Liver (tissue), 9 donors: ENCODE data around the gene KCTD16. TPM values are rescaled to one million over a fixed set of nuclear protein-coding genes. Genes with fewer than 3 reads are reported as not detected.

Source experiments
- DNase-seq: peaks from one replicate; pipeline ENCODE4 v3.0.0-alpha.2; 2017; ENCODE audit warnings: low spot score
- H3K27ac ChIP-seq, 2 donors: one replicate each; pipeline ENCODE4 v1.7.0; 2013; ENCODE audit warnings: inconsistent platforms in 2 of 2, low read length in 2 of 2, control low read depth in 1 of 2, low read depth in 1 of 2, mild to moderate bottlenecking in 1 of 2
- H3K27me3 ChIP-seq, 4 donors: one replicate each; pipeline versions ENCODE4 v1.6.1 to v1.7.0; 2013; ENCODE audit warnings: low read length in 3 of 4, inconsistent platforms in 1 of 4, mild to moderate bottlenecking in 1 of 4, moderate library complexity in 1 of 4; ENCODE audit not compliant: control insufficient read depth in 4 of 4, insufficient read depth in 4 of 4
- H3K36me3 ChIP-seq, 4 donors: one replicate each; pipeline versions ENCODE4 v1.6.1 to v1.7.0; 2013; ENCODE audit warnings: low read length in 3 of 4, mild to moderate bottlenecking in 3 of 4, low read depth in 1 of 4, moderate library complexity in 1 of 4; ENCODE audit not compliant: control insufficient read depth in 4 of 4, insufficient read depth in 3 of 4
- H3K4me1 ChIP-seq, 4 donors: one replicate each; pipeline versions ENCODE4 v1.6.1 to v1.7.0; 2013; ENCODE audit warnings: low read length in 3 of 4, mild to moderate bottlenecking in 3 of 4, moderate library complexity in 1 of 4; ENCODE audit not compliant: control insufficient read depth in 4 of 4, insufficient read depth in 4 of 4
- H3K4me3 ChIP-seq, 3 donors: one replicate each; pipeline versions ENCODE4 v1.6.1 to v1.7.0; 2013; ENCODE audit warnings: low read length in 3 of 3, control low read depth in 1 of 3, low read depth in 1 of 3, mild to moderate bottlenecking in 1 of 3
- H3K9ac ChIP-seq, 2 donors: one replicate each; pipeline ENCODE4 v1.7.0; 2013; ENCODE audit warnings: low read length in 2 of 2, mild to moderate bottlenecking in 2 of 2, moderate library complexity in 2 of 2, control low read depth in 1 of 2, low read depth in 1 of 2
- H3K9me3 ChIP-seq, 4 donors: one replicate each; pipeline versions ENCODE4 v1.6.1 to v1.7.0; 2013; ENCODE audit warnings: low read length in 3 of 4; ENCODE audit not compliant: control insufficient read depth in 4 of 4
- CTCF ChIP-seq: fragments of 150-350 bp; IDR thresholded peaks from 2 replicates; pipeline ENCODE4 v1.5.1; 2017; ENCODE audit warnings: improper control_type of control experiment, low read depth, low read length; ENCODE audit not compliant: missing input control
- EGR1 ChIP-seq, 2 donors: IDR thresholded peaks; 2 replicates each; pipeline ENCODE4 v1.6.1; 2016 to 2018; ENCODE audit warnings: antibody characterized with exemption in 2 of 2, low read depth in 2 of 2
- HNF4G ChIP-seq: IDR thresholded peaks from 2 replicates; pipeline ENCODE4 v1.6.1; 2016; ENCODE audit warnings: antibody characterized with exemption
- JUND ChIP-seq, 2 donors: IDR thresholded peaks; 2 replicates each; pipeline ENCODE4 v1.6.1; 2016; ENCODE audit warnings: antibody characterized with exemption in 2 of 2
- RAD21 ChIP-seq, 2 donors: IDR thresholded peaks; 2 replicates each; pipeline ENCODE4 v1.6.1; 2016; ENCODE audit warnings: antibody characterized with exemption in 2 of 2, mild to moderate bottlenecking in 2 of 2
- REST ChIP-seq: IDR thresholded peaks from 2 replicates; pipeline ENCODE4 v1.6.1; 2016; ENCODE audit warnings: antibody characterized with exemption, mild to moderate bottlenecking
- RXRA ChIP-seq, 2 donors: IDR thresholded peaks; 2 replicates each; pipeline ENCODE4 v1.6.1; 2017 to 2018; ENCODE audit warnings: antibody characterized with exemption in 2 of 2, mild to moderate bottlenecking in 1 of 2
- YY1 ChIP-seq: IDR thresholded peaks from 2 replicates; pipeline ENCODE4 v1.6.1; 2016; ENCODE audit warnings: antibody characterized with exemption, mild to moderate bottlenecking
- WGBS: extraction: QIAGEN DNeasy Blood & Tissue Kit; methylation state at CpG from one replicate; pipeline ENCODE4 v1.1.7; 2013; 5-methylcytosine and 5-hydroxymethylcytosine counted together
- polyA plus RNA-seq, 2 donors: library from polyadenylated mRNA; stranded (reverse) in 1 of 2; unstranded in 1 of 2; fragments of 200-250 nt in 1 of 2; fragments of >200 nt in 1 of 2; fragmentation: Nextera tagmentation in 1 of 2; extraction: Ambion mirVana in 1 of 2; gene quantifications; one replicate each; pipeline versions ENCODE4 v1.2.1 to v1.2.3, GENCODE V29; 2013 to 2015
- total RNA-seq, 2 donors: library from RNA; depleted of rRNA; stranded (reverse); fragments of >200 nt; gene quantifications; one replicate each; pipeline ENCODE4 v1.2.3, GENCODE V29; 2014
- donor health status: healthy.
- donor health status: healthy.
- donor health status: healthy.
- donor health status: healthy.
- donor health status: healthy.

Gene KCTD16
- total and polyA plus RNA-seq, 4 donors: under 0.01 to 0.05 (median 0.01) TPM; not detected in 1

DNA sequence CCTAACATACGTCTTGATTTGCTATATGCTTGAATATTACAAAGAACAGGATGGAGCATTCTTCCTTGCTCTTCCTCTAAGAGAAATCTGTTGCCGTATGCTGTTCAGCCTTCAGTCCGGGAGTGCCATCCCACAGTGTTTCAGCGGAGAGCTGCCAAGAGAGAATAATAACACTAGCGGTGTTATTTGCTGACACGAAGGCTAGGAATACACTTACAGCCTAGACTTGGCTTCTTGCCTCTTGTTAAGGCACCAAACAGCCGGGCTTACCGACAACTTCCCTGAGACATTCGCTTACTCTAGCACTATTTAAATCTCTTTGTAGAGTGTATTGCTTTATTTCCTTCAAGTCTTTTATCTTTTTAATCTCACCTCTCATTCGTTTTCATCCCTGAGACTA is 31.4 kb downstream of the KCTD16 start:
- WGBS: 39% methylated on average over 10 of the region's 10 CpGs
- no peak overlapping the region for H3K4me3 ChIP-seq
- H3K4me1 ChIP-seq: peaks cover 0 to 1% (median 0%) of the 10 kb centered on the region in 4 donors
- H3K9me3 ChIP-seq: no peaks in the 10 kb centered on the region
- H3K27me3 ChIP-seq: peaks cover 0 to 6% (median 0%) of the 10 kb centered on the region in 4 donors
- no peak overlapping the region for H3K27ac ChIP-seq
- H3K36me3 ChIP-seq: no peaks in the 10 kb centered on the region
- DNase-seq: no peak
- TF ChIP-seq RXRA (IDR thresholded peaks at IDR 0.05) (no peak), EGR1 (IDR thresholded peaks at IDR 0.05; ENCODE audit: low read depth in 2 of 2) (no peak), YY1 (no peak), JUND (IDR thresholded peaks at IDR 0.05) (no peak)
- H3K9ac ChIP-seq: no peak overlapping the region

DNA sequence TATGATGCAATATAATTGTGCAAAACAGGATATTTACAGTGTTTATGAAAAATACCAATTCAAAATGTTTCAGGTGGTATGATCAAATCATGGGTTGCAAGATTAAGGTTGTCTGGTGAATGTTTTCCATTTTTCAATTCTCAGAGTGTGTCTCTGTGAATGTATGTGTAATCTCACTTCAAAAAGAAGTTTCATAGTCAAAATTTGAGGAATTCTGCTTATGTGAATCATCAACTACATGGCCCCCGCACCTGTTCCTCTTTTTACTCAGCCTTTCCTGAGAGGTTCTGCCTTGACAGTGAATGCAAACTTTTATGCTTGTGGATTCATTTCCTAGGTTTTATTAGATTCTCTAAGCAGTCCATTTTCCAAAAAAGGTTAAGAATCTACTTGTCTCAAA is 32.1 kb downstream of the KCTD16 start:
- Histone ChIP-seq H3K4me1 (peaks cover 0 to 1% (median 0%) of the 10 kb centered on the region in 4 donors), H3K9me3 (no peaks in the 10 kb centered on the region), H3K27me3 (peaks cover 0 to 9% (median 0%) of the 10 kb centered on the region in 4 donors), H3K9ac (no peak overlapping the region), H3K36me3 (no peaks in the 10 kb centered on the region), H3K27ac (no peak overlapping the region), H3K4me3 (no peak overlapping the region)
- no peak for DNase-seq
- TF ChIP-seq HNF4G: no peak
- 78% methylated on average over 1 of the region's 1 CpG for WGBS

- Histone ChIP-seq H3K36me3 (no peaks in the 10 kb centered on the region), H3K9ac (no peak overlapping the region), H3K27ac (no peak overlapping the region), H3K4me3 (no peak overlapping the region), H3K4me1 (peaks cover 0 to 1% (median 0%) of the 10 kb centered on the region in 4 donors), H3K27me3 (peaks cover 0 to 10% (median 0%) of the 10 kb centered on the region in 4 donors), H3K9me3 (no peaks in the 10 kb centered on the region)
- 33% methylated on average over 10 of the region's 10 CpGs for WGBS
- TF ChIP-seq RAD21 (IDR thresholded peaks at IDR 0.05): peak; percentile 95 to 96
- no peak for TF ChIP-seq RXRA (IDR thresholded peaks at IDR 0.05)
- peak; percentile 42 for TF ChIP-seq REST
- TF ChIP-seq CTCF: peak; percentile 96
- no peak for DNase-seq
Measured at GRCh38 chr5:144203750-144204596, 33.3 kb downstream of the KCTD16 start.
